Esophagus (tissue), 2 donors: ENCODE measurements around the gene CYP4F12. TPM values are rescaled to one million over a fixed set of nuclear protein-coding genes. Genes with fewer than 3 reads are reported as not detected.

Source experiments
- H3K27ac ChIP-seq, 2 donors: one replicate each; pipeline ENCODE4 v1.5.1; 2013; ENCODE audit warnings: low read depth in 2 of 2, mild to moderate bottlenecking in 2 of 2, inconsistent platforms in 1 of 2, low read length in 1 of 2, moderate library complexity in 1 of 2
- H3K27me3 ChIP-seq, 2 donors: one replicate each; pipeline ENCODE4 v1.6.1; 2013; ENCODE audit warnings: low read length in 2 of 2, control low read depth in 1 of 2, mild to moderate bottlenecking in 1 of 2; ENCODE audit not compliant: insufficient read depth in 2 of 2, control insufficient read depth in 1 of 2
- H3K36me3 ChIP-seq, 2 donors: one replicate each; pipeline ENCODE4 v1.6.1; 2013; ENCODE audit warnings: low read length in 1 of 2; ENCODE audit not compliant: control insufficient read depth in 2 of 2, insufficient read depth in 2 of 2
- H3K4me1 ChIP-seq, 2 donors: one replicate each; pipeline ENCODE4 v1.6.1; 2013; ENCODE audit warnings: low read length in 1 of 2; ENCODE audit not compliant: control insufficient read depth in 2 of 2, insufficient read depth in 2 of 2
- H3K4me3 ChIP-seq, 2 donors: one replicate each; pipeline ENCODE4 v1.5.1; 2013; ENCODE audit warnings: low read length in 2 of 2, mild to moderate bottlenecking in 2 of 2, low read depth in 1 of 2, moderate library complexity in 1 of 2
- H3K9me3 ChIP-seq, 2 donors: one replicate each; pipeline ENCODE4 v1.6.1; 2013; ENCODE audit warnings: mild to moderate bottlenecking in 2 of 2, low read depth in 1 of 2, low read length in 1 of 2, moderate library complexity in 1 of 2; ENCODE audit not compliant: control insufficient read depth in 2 of 2, insufficient read depth in 1 of 2
- WGBS, 2 donors: extraction: QIAGEN DNeasy Blood & Tissue Kit; methylation state at CpG; one replicate each; pipeline ENCODE4 v1.1.7; 2013; 5-methylcytosine and 5-hydroxymethylcytosine counted together
- polyA plus RNA-seq, 2 donors: library from polyadenylated mRNA; stranded (reverse); fragments of 200-250 nt; gene quantifications; one replicate each; pipeline ENCODE4 v1.2.3, GENCODE V29; 2013
- donor health status: healthy with polysubstance abuse.
- donor health status: Bipolar disorder and iron deficiency.

The CYP4F12 gene
- polyA plus RNA-seq, 2 donors, result 31.6 to 50.0 TPM

DNA sequence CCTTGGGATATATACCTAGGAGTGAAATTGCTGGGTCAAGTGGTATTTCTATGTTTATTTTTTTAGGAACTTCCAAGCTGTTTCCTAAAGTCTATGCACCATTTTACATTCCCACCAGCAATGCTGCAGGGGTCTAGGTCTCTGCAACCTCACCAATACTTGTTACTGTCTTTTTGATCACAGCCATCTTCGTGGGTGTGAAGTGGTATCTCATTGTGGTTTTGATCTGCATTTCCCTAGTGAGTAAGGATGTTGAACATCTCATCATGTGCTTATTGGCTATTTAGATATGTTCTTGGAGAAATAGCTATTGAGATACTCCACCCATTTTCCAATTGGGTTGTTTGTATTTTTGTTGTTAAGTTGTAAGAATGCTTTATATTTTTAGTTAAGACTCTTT is 57.7 kb downstream of the CYP4F12 start:
- Histone ChIP-seq H3K9me3 (no peaks in the 10 kb centered on the region), H3K4me1 (no peaks in the 10 kb centered on the region), H3K27me3 (peaks cover 0 to 3% of the 10 kb centered on the region in 2 donors), H3K4me3 (no peak overlapping the region), H3K36me3 (no peaks in the 10 kb centered on the region), H3K27ac (no peak overlapping the region)
- 41 to 46% methylated on average over 1 of the region's 1 CpG for WGBS, 2 donors

DNA sequence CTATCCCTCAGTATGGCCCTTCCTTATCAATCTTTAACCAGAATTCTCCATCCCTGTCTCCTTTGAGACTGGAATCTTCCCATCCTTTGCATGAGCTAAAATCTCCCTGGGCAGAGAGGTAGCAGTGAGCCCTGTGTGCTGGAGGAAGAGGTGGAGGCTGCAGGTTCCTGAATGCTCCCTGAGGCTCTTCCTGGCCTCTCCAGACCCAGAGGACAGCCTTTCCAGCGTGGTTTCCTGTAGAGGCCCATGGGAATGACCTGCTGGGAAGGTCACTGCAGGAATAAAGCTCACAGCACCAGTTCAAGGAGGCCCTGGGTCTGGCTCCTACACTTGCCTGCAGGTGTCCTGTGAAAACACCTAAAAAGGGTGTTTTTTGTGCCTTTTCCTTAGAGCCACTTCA is 59.5 kb downstream of the CYP4F12 start:
- Histone ChIP-seq H3K4me3 (no peak overlapping the region), H3K9me3 (no peaks in the 10 kb centered on the region), H3K27me3 (no peaks in the 10 kb centered on the region), H3K4me1 (no peaks in the 10 kb centered on the region), H3K27ac (no peak overlapping the region), H3K36me3 (no peaks in the 10 kb centered on the region)
- 18 to 40% methylated on average over 1 of the region's 1 CpG for WGBS, 2 donors

DNA sequence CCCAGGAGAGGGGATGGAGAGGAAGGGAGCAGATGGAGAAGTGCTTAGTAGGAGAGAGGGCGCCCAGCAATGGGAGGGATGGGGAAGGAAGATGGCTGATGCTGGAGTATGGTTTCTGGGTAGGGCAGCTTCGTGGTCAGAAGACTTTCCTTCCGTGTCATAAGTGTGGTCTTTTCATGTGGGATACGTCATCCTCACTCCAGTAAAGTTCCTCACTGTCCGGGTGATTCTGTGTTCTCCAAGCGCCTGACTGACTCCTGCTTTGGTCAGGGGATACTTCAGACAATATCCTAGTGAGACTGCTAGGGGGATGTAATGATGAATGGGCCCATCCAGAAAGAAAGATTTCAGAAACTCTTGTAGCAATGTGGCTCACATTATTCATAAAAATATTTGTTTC is 61.0 kb downstream of the CYP4F12 start:
- Histone ChIP-seq H3K27me3 (no peaks in the 10 kb centered on the region), H3K9me3 (no peaks in the 10 kb centered on the region), H3K4me3 (no peak overlapping the region), H3K27ac (no peak overlapping the region), H3K4me1 (no peaks in the 10 kb centered on the region), H3K36me3 (no peaks in the 10 kb centered on the region)
- WGBS, 2 donors, result 61 to 70% methylated on average over 6 of the region's 6 CpGs

DNA sequence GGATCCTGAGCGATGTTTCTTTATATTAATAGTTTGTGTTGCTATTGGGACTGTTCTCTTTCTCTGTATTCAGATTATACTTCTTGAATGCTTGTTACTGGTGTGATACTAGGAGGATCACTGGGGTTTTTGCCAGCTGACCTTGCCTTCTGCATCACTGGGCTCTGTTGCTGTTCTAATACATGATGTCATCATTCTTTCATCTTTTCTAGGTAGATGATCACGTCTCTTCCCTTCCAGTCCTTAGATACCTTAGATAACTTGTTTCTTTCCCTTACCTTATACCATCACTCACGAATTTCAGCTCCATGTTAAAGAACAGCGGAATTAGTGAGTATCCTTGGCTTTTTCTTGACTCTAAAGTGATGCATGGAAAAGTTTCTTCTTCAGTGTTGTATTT is 64.8 kb downstream of the CYP4F12 start, which contains the start of gene OR10H3:
TSS of gene OR10H3 (plus strand) at position 264 of the 400 bp plus-strand sequence. CDS start 3,408 bp downstream, outside the sequence.
- Histone ChIP-seq H3K9me3 (peaks cover 2 to 9% of the 10 kb centered on the region in 2 donors), H3K4me1 (peaks cover 0 to 2% of the 10 kb centered on the region in 2 donors), H3K4me3 (no peak within 1 kb of the TSS), H3K27ac (no peak within 1 kb of the TSS), H3K27me3 (peaks cover 0 to 2% of the 10 kb centered on the region in 2 donors), H3K36me3 (no peaks in the 10 kb centered on the region)
- 61 to 65% methylated on average over 4 of the region's 4 CpGs for WGBS, 2 donors

DNA sequence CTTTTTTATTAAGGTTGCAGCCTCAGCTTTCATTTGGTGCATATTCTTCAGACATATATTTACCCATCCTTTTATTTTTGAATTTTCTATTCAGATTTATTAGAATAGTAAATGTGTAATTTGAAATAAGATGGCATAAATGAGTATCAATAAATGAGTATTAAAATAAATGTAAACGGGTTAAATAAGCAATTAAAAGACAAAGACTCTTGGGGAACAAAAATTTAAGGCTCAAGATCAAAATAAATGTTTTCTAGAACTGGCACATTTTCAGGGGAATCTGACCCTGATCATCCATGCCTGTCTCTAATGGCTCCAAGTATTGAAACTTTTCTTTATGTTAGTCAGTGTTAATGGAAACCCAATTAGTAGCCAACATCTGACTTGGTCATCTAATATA is 67.9 kb downstream of the CYP4F12 start:
- Histone ChIP-seq H3K4me3 (no peak overlapping the region), H3K36me3 (no peaks in the 10 kb centered on the region), H3K27me3 (peaks cover 0 to 2% of the 10 kb centered on the region in 2 donors), H3K9me3 (peaks cover 2 to 9% of the 10 kb centered on the region in 2 donors), H3K27ac (no peak overlapping the region), H3K4me1 (peaks cover 0 to 2% of the 10 kb centered on the region in 2 donors)
- 70 to 73% methylated on average over 1 of the region's 1 CpG for WGBS, 2 donors

Other genes starting within 250 kb of the CYP4F12 start
- gene WIZ, start 223.1 kb upstream of the CYP4F12 start, polyA plus RNA-seq, result 10 to 100 TPM; 17.4 to 17.5 TPM
- 1 to 10 TPM; 3.6 to 5.8 TPM for gene RASAL3, start 208.5 kb upstream of the CYP4F12 start, polyA plus RNA-seq
- under 1 TPM in 1 of 2 donors, not detected in 1; 0.02 TPM for gene PGLYRP2, start 193.6 kb upstream of the CYP4F12 start, polyA plus RNA-seq
- gene CYP4F22, start 164.6 kb upstream of the CYP4F12 start, polyA plus RNA-seq, result 10 to 100 TPM in 1 of 2 donors, 1 to 10 TPM in 1; 4.4 to 17.3 TPM
- under 1 TPM; 0.10 to 0.19 TPM for gene CYP4F8, start 57.9 kb upstream of the CYP4F12 start, polyA plus RNA-seq
- gene CYP4F3, start 32.2 kb upstream of the CYP4F12 start, polyA plus RNA-seq, result 10 to 100 TPM; 11.6 to 17.1 TPM
- not detected for gene OR10H2, start 54.9 kb downstream of the CYP4F12 start, polyA plus RNA-seq
- gene OR10H3, start 64.9 kb downstream of the CYP4F12 start, polyA plus RNA-seq, result not detected
- not detected for gene OR10H5, start 114.6 kb downstream of the CYP4F12 start, polyA plus RNA-seq
- gene OR10H1, start 142.6 kb downstream of the CYP4F12 start, polyA plus RNA-seq, result under 1 TPM in 1 of 2 donors, not detected in 1; 0.04 TPM
- under 1 TPM; 0.01 to 0.08 TPM for gene CYP4F2, start 225.0 kb downstream of the CYP4F12 start, polyA plus RNA-seq